HG03575 (cell line): ENCODE results near the gene POLR2F.

Experiments used
- ATAC-seq: cut with Tn5 transposase; IDR thresholded peaks from one replicate; pipeline ENCODE4 v1.9.1; 2021; ENCODE audit not compliant: unreplicated experiment, insufficient number of reproducible peaks, low FRiP score; ENCODE audit errors: extremely low read depth

POLR2F gene

GRCh38 chr22:37994049-37994448 is 40.5 kb downstream of the POLR2F start:
- no peak for ATAC-seq

GRCh38 chr22:37994982-37995381 is 41.5 kb downstream of the POLR2F start:
- ATAC-seq: no peak

GRCh38 chr22:37995460-37995859 is 42.0 kb downstream of the POLR2F start:
- no peak for ATAC-seq

GRCh38 chr22:37996079-37996478 is 42.6 kb downstream of the POLR2F start:
- ATAC-seq: no peak

GRCh38 chr22:37996515-37997246 is 43.2 kb downstream of the POLR2F start:
- ATAC-seq: no peak

GRCh38 chr22:37998543-37998942 is 45.0 kb downstream of the POLR2F start:
- ATAC-seq: no peak

- ATAC-seq: no peak
Observed at GRCh38 chr22:37999236-37999635, 45.7 kb downstream of the POLR2F start.

GRCh38 chr22:37999640-38000272 is 46.3 kb downstream of the POLR2F start:
- ATAC-seq: no peak

- ATAC-seq: no peak
Observed at GRCh38 chr22:38005943-38006342, 52.4 kb downstream of the POLR2F start.

GRCh38 chr22:38006906-38007305 is 53.4 kb downstream of the POLR2F start:
- no peak for ATAC-seq

- ATAC-seq: no peak
Observed at GRCh38 chr22:38007330-38007902, 53.9 kb downstream of the POLR2F start.

- no peak for ATAC-seq
Observed at GRCh38 chr22:38009000-38009806, 55.7 kb downstream of the POLR2F start.

GRCh38 chr22:38012604-38013072 is 59.1 kb downstream of the POLR2F start:
- no peak for ATAC-seq

- ATAC-seq: no peak
Observed at GRCh38 chr22:38014083-38014482, 60.6 kb downstream of the POLR2F start.

GRCh38 chr22:38016182-38017151 is 63.0 kb downstream of the POLR2F start:
- no peak for ATAC-seq

GRCh38 chr22:38017272-38017920 is 63.9 kb downstream of the POLR2F start:
- ATAC-seq: no peak

GRCh38 chr22:38017939-38018885 is 64.7 kb downstream of the POLR2F start:
- no peak for ATAC-seq
